ENCODE results near the gene ANTXR1. TPM values are rescaled to one million over a fixed set of nuclear protein-coding genes. Genes with fewer than 3 reads are reported as not detected.

ANTXR1 gene
- total RNA-seq, 1 experiment from 2014 or later, result 37.3 TPM

DNA sequence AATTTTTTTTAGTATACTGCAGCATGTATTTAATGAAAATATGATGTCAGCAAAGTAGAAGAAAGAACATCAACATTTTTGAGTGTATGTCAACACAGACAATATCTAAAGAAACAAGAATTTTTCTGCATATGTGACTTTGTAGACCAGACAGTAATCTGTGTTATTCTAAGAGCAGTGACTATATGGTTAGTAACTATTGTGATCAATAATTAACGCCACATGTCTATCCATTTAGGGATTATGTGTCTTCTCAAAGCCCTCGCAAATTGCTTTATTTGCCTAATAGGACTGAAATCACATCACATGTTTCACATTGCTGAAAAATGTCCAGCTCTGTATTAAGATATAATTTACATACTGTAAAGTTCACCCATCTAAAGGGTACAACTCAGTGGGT lies 266.2 kb downstream of the ANTXR1 start:
- H3K4me1 ChIP-seq (ENCODE audit: insufficient read depth, low read length), result no peaks in the 10 kb centered on the region; the same call in 1 of the 2 replicates
- H4K5ac ChIP-seq (ENCODE audit: insufficient read length, low read depth, low read length), result no peak overlapping the region
- Mint-ChIP-seq H3K4me3 (no peak overlapping the region), H3K4me1 (peaks cover 0 to 8% of the 10 kb centered on the region in 2 experiments; a peak in 2 of 4 replicates), H3K36me3 (ENCODE audit: insufficient read depth in 1 of 3, low read depth in 3 of 3) (no peaks in the 10 kb centered on the region), H3K9me3 (no peaks in the 10 kb centered on the region), H3K27me3 (ENCODE audit: low read depth) (peaks cover 2% of the 10 kb centered on the region), H3K27ac (no peak overlapping the region)
- no peaks in the 10 kb centered on the region for H3K9me3 ChIP-seq (ENCODE audit: control insufficient read depth, low read depth, low read length)
- no peak overlapping the region for H3K14ac ChIP-seq (ENCODE audit: insufficient read depth, low read length)
- H3K27ac ChIP-seq (ENCODE audit: insufficient read length, low read depth, low read length), result no peak overlapping the region
- no peak overlapping the region for H2AK5ac ChIP-seq (ENCODE audit: insufficient read length, low read length)
- no peaks in the 10 kb centered on the region for H3K27me3 ChIP-seq (ENCODE audit: insufficient read depth, low read length)
- no peak overlapping the region for H4K8ac ChIP-seq (replicated peaks; ENCODE audit: insufficient read length, low read depth, low read length)
- H3K56ac ChIP-seq (ENCODE audit: insufficient read length, low read depth, low read length), result no peak overlapping the region
- H3K23ac ChIP-seq (ENCODE audit: insufficient read length, low read depth, low read length), result no peak overlapping the region
- no peak overlapping the region for H3T11ph ChIP-seq (ENCODE audit: low read length)
- no peak overlapping the region for H2BK5ac ChIP-seq (ENCODE audit: insufficient read length, low read length)
- no peak overlapping the region for H4K91ac ChIP-seq (ENCODE audit: insufficient read length, low read depth, low read length)
- H2BK120ac ChIP-seq (ENCODE audit: low read depth, low read length, poor library complexity, severe bottlenecking), result no peak overlapping the region
- no peak for DNase-seq
- H2BK20ac ChIP-seq (ENCODE audit: low read depth, low read length, poor library complexity, severe bottlenecking), result no peak overlapping the region
- no peaks in the 10 kb centered on the region for H3K79me2 ChIP-seq (ENCODE audit: insufficient read depth, low read length)
- no CpG with 5 or more reads among the region's 2 CpGs for WGBS (ENCODE audit: extremely low coverage, insufficient read length, low lambda C conversion rate)
- no peak overlapping the region for H2BK15ac ChIP-seq (ENCODE audit: low read depth, low read length)
- H3K23me2 ChIP-seq (ENCODE audit: insufficient read length, low read depth, low read length, poor library complexity, severe bottlenecking), result no peaks in the 10 kb centered on the region
- no peak overlapping the region for H2AFZ ChIP-seq (ENCODE audit: low read length)
- no peaks in the 10 kb centered on the region for H4K20me1 ChIP-seq (ENCODE audit: control insufficient read depth, insufficient read depth, insufficient read length)
- H3K4me2 ChIP-seq (ENCODE audit: insufficient read depth, insufficient read length, low read length), result no peak overlapping the region
- TF ChIP-seq, protein P1, sequence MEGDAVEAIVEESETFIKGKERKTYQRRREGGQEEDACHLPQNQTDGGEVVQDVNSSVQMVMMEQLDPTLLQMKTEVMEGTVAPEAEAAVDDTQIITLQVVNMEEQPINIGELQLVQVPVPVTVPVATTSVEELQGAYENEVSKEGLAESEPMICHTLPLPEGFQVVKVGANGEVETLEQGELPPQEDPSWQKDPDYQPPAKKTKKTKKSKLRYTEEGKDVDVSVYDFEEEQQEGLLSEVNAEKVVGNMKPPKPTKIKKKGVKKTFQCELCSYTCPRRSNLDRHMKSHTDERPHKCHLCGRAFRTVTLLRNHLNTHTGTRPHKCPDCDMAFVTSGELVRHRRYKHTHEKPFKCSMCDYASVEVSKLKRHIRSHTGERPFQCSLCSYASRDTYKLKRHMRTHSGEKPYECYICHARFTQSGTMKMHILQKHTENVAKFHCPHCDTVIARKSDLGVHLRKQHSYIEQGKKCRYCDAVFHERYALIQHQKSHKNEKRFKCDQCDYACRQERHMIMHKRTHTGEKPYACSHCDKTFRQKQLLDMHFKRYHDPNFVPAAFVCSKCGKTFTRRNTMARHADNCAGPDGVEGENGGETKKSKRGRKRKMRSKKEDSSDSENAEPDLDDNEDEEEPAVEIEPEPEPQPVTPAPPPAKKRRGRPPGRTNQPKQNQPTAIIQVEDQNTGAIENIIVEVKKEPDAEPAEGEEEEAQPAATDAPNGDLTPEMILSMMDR (conservative IDR thresholded peaks at IDR 0.05), result no peak
- H2BK12ac ChIP-seq (ENCODE audit: insufficient read length, low read depth, low read length), result no peak overlapping the region
- H3K79me1 ChIP-seq (ENCODE audit: insufficient read depth, low read depth, low read length, poor library complexity, severe bottlenecking), result no peaks in the 10 kb centered on the region
- H3K9ac ChIP-seq (ENCODE audit: extremely low read depth, insufficient read length, low read length), result no peak overlapping the region
- H3K4ac ChIP-seq (ENCODE audit: low read depth, low read length), result no peak overlapping the region
- no peak overlapping the region for H3K18ac ChIP-seq (ENCODE audit: insufficient read length, low read depth, low read length)
